IMR-90 (cell line): ENCODE results near the gene IMMT.

Experiments used
- CEBPB ChIP-seq: IDR thresholded peaks from 2 replicates; pipeline ENCODE4 v1.6.1; 2012; ENCODE audit warnings: low read depth, low read length, improper control_type of control experiment
- CHD1 ChIP-seq: IDR thresholded peaks from 2 replicates; pipeline ENCODE4 v1.6.1; 2012; ENCODE audit warnings: low read depth, low read length, improper control_type of control experiment
- CTCF ChIP-seq: conservative IDR thresholded peaks from 2 replicates; pipeline ENCODE4 v1.5.1; 2012; ENCODE audit warnings: mild to moderate bottlenecking, low read depth, low read length, improper control_type of control experiment
- ELK1 ChIP-seq: fragments of 150-350 bp; IDR thresholded peaks from 2 replicates; pipeline ENCODE4 v1.6.1; 2016; ENCODE audit warnings: low read depth, mild to moderate bottlenecking, low read length, moderate library complexity, borderline replicate concordance
- MAFK ChIP-seq: IDR thresholded peaks from 2 replicates; pipeline ENCODE4 v1.6.1; 2012; ENCODE audit warnings: low read depth, low read length, improper control_type of control experiment
- POLR2A ChIP-seq: IDR thresholded peaks from 2 replicates; pipeline ENCODE4 v1.6.1; 2012; ENCODE audit warnings: mild to moderate bottlenecking, low read depth, low read length
- RAD21 ChIP-seq: IDR thresholded peaks from 2 replicates; pipeline ENCODE4 v1.6.1; 2012; ENCODE audit warnings: low read length, improper control_type of control experiment
- RFX5 ChIP-seq: IDR thresholded peaks from 2 replicates; pipeline ENCODE4 v1.8.0; 2012; ENCODE audit warnings: low read depth, mild to moderate bottlenecking, low read length, moderate library complexity
- SMC3 ChIP-seq: fragments of 150-350 bp; IDR thresholded peaks from 2 replicates; pipeline ENCODE4 v1.6.1; 2016; ENCODE audit warnings: low read depth, mild to moderate bottlenecking, antibody characterized with exemption, low read length, moderate library complexity
- USF2 ChIP-seq: fragments of 150-350 bp; IDR thresholded peaks from 2 replicates; pipeline ENCODE4 v1.6.1; 2017; ENCODE audit warnings: mild to moderate bottlenecking, antibody characterized with exemption, low read length, low read depth

GRCh38 chr2:86102157-86102556 is 93.1 kb downstream of the IMMT start:
- no peak for TF ChIP-seq CTCF
- no peak for TF ChIP-seq POLR2A
- TF ChIP-seq CHD1 = no peak
- no peak for TF ChIP-seq RAD21
- no peak for TF ChIP-seq MAFK
- no peak for TF ChIP-seq ELK1
- TF ChIP-seq RFX5 = no peak
- TF ChIP-seq CEBPB = no peak
- TF ChIP-seq SMC3 = no peak
- TF ChIP-seq USF2 = no peak
